ENCODE measurements around the gene CYP2A13. TPM values are rescaled to one million over a fixed set of nuclear protein-coding genes. Genes with fewer than 3 reads are reported as not detected.

The CYP2A13 gene
- total and polyA plus RNA-seq, 12 donors: not detected

DNA sequence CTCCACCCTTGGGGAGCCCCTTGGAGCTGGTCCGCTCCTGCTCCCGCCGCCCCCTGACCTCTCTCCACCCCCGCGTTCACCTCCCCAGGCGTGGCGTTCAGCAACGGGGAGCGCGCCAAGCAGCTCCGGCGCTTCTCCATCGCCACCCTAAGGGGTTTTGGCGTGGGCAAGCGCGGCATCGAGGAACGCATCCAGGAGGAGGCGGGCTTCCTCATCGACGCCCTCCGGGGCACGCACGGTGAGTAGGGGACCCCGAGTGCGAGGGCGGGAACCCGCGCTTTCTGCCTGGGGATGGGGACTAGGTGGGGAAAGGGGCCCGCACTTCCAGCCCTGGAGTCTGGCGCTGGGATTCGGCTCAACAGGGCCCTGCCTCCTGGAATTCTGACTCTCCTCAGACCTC, 1.7 kb downstream of the CYP2A13 start:
- intact Hi-C loops (cut with DNase I): no loop called here
- H3K4me3 ChIP-seq: no peak overlapping the region
- no peaks in the 10 kb centered on the region for H3K4me1 ChIP-seq
- DNase-seq: no peak
- H3K9me3 ChIP-seq: no peaks in the 10 kb centered on the region
- ATAC-seq: no peak
- peaks cover 0 to 78% (median 52%) of the 10 kb centered on the region in 7 donors for H3K27me3 ChIP-seq
- no peaks in the 10 kb centered on the region for H3K36me3 ChIP-seq
- H3K27ac ChIP-seq: no peak overlapping the region
- WGBS, 2 donors: 1% methylated on average over 32 of the region's 32 CpGs
- TF ChIP-seq, protein P1, sequence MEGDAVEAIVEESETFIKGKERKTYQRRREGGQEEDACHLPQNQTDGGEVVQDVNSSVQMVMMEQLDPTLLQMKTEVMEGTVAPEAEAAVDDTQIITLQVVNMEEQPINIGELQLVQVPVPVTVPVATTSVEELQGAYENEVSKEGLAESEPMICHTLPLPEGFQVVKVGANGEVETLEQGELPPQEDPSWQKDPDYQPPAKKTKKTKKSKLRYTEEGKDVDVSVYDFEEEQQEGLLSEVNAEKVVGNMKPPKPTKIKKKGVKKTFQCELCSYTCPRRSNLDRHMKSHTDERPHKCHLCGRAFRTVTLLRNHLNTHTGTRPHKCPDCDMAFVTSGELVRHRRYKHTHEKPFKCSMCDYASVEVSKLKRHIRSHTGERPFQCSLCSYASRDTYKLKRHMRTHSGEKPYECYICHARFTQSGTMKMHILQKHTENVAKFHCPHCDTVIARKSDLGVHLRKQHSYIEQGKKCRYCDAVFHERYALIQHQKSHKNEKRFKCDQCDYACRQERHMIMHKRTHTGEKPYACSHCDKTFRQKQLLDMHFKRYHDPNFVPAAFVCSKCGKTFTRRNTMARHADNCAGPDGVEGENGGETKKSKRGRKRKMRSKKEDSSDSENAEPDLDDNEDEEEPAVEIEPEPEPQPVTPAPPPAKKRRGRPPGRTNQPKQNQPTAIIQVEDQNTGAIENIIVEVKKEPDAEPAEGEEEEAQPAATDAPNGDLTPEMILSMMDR (IDR thresholded peaks at IDR 0.05): no peak

- no peaks in the 10 kb centered on the region for H3K4me1 ChIP-seq
- no peak overlapping the region for H3K4me3 ChIP-seq
- peaks cover 0 to 17% (median 2%) of the 10 kb centered on the region in 11 donors for H3K9me3 ChIP-seq
- no peak for ATAC-seq
- TF ChIP-seq, protein P1 (IDR thresholded peaks at IDR 0.05): no peak
- WGBS, 2 donors: 59 to 63% methylated on average over 14 to 15 of the region's 15 CpGs
- no peaks in the 10 kb centered on the region for H3K36me3 ChIP-seq
- DNase-seq: no peak
- intact Hi-C loops (cut with DNase I): no loop called here
- peaks cover 0 to 44% (median 27%) of the 10 kb centered on the region in 7 donors for H3K27me3 ChIP-seq
- H3K27ac ChIP-seq: no peak overlapping the region
These were observed 7.5 kb downstream of the CYP2A13 start for GRCh38 chr19:41095703-41096102.

DNA sequence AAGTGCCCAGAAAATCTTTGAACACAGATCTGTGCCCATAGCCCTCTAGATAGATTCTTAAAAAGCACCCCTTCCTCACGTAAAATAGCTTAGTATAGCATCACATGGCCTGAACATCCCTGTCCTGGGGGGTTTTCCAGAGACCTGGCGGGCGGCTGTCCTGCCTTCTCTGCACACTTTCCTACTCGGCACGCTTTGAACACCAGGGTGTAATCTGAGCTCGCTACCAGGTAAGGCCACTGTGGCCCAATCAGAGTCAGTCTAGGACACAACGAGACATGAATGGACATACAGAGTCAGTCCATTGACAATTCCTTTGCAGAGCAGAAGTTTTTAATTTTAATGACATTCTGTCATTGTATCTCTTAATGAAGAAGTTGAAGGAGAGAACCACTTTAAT, 8.1 kb downstream of the CYP2A13 start:
- Histone ChIP-seq H3K27me3 (peaks cover 0 to 37% (median 20%) of the 10 kb centered on the region in 7 donors), H3K4me3 (no peak overlapping the region), H3K27ac (no peak overlapping the region), H3K9me3 (peaks cover 0 to 21% (median 2%) of the 10 kb centered on the region in 11 donors), H3K4me1 (no peaks in the 10 kb centered on the region), H3K36me3 (no peaks in the 10 kb centered on the region)
- intact Hi-C loops (cut with DNase I): no loop called here
- WGBS, 2 donors: 79 to 81% methylated on average over 7 of the region's 7 CpGs
- TF ChIP-seq, protein P1 (IDR thresholded peaks at IDR 0.05): no peak
- no peak for ATAC-seq
- DNase-seq: no peak

- Histone ChIP-seq H3K4me1 (no peaks in the 10 kb centered on the region), H3K27me3 (peaks cover 0 to 33% (median 19%) of the 10 kb centered on the region in 7 donors), H3K36me3 (no peaks in the 10 kb centered on the region), H3K4me3 (no peak overlapping the region), H3K9me3 (peaks cover 0 to 28% (median 2%) of the 10 kb centered on the region in 11 donors), H3K27ac (no peak overlapping the region)
- TF ChIP-seq, protein P1 (IDR thresholded peaks at IDR 0.05): no peak
- no peak for DNase-seq
- WGBS, 2 donors: 69 to 78% methylated on average over 2 of the region's 2 CpGs
- intact Hi-C loops (cut with DNase I): no loop called here
- ATAC-seq: no peak
These were observed 9.1 kb downstream of the CYP2A13 start for GRCh38 chr19:41097302-41097701.
